H1 (cell line): Measurements from ENCODE around the gene PALM. TPM values are rescaled to one million over a fixed set of nuclear protein-coding genes. Genes with fewer than 3 reads are reported as not detected.
"Not testable (repeated sequence)": the region's sequence is repeated elsewhere in the genome, so short reads cannot be mapped to it uniquely, and the experiment has no call there.

Source experiments
- CTCF ChIA-PET: fragments of 300-600 bp; sonication (Branson Sonifier 250); formaldehyde crosslinking; loops from one replicate; lab custom pipeline; 2021; ENCODE audit not compliant: partially characterized antibody; lab: Charles Lee
- POLR2A ChIA-PET: fragments of 300-600 bp; sonication (Branson Sonifier 250); formaldehyde crosslinking; loops from one replicate; lab custom pipeline; 2021; ENCODE audit warnings: inconsistent platforms; ENCODE audit not compliant: partially characterized antibody; lab: Charles Lee
- DNase-seq, 2 experiments: peaks; one replicate each; pipeline versions ENCODE4 v3.0.0 to v3.0.0-alpha.2; 2010 to 2022; ENCODE audit warnings: low spot score in 2 of 2, low read depth in 1 of 2, mixed read lengths in 1 of 2
- FAIRE-seq: peaks from 2 replicates; lab custom pipeline; 2011; peaks lifted over from hg19 to GRCh38; lab: Jason Lieb, UNC
- H2AFZ ChIP-seq: 2 replicates; pipeline ENCODE4 v1.8.1; 2012; ENCODE audit warnings: low read length, inconsistent platforms
- H2AK5ac ChIP-seq: 2 replicates; pipeline ENCODE4 v1.6.1; 2013; ENCODE audit warnings: low read depth, low read length
- H2BK120ac ChIP-seq: replicated peaks from 2 replicates; pipeline ENCODE3; 2013; ENCODE audit warnings: low read depth, low read length, inconsistent platforms
- H2BK12ac ChIP-seq: 2 replicates; pipeline ENCODE4 v1.6.1; 2013; ENCODE audit warnings: low read depth, low read length
- H2BK15ac ChIP-seq: 2 replicates; pipeline ENCODE4 v1.6.1; 2013; ENCODE audit warnings: low read length
- H2BK20ac ChIP-seq: 2 replicates; pipeline ENCODE4 v1.6.1; 2013; ENCODE audit warnings: low read length
- H2BK5ac ChIP-seq: 2 replicates; pipeline ENCODE4 v1.6.1; 2013; ENCODE audit warnings: low read depth, low read length
- H3K14ac ChIP-seq: 2 replicates; pipeline ENCODE4 v1.6.1; 2013; ENCODE audit warnings: inconsistent platforms; ENCODE audit not compliant: insufficient read length
- H3K18ac ChIP-seq: 2 replicates; pipeline ENCODE4 v1.6.1; 2013; ENCODE audit warnings: low read length; ENCODE audit errors: extremely low read depth
- H3K23ac ChIP-seq: 2 replicates; pipeline ENCODE4 v1.6.1; 2013; ENCODE audit warnings: inconsistent platforms; ENCODE audit not compliant: insufficient read length
- H3K23me2 ChIP-seq: 2 replicates; pipeline ENCODE4 v1.6.1; 2013; ENCODE audit warnings: low read depth, low read length
- H3K27ac ChIP-seq: 2 replicates; pipeline ENCODE4 v1.6.1; 2011; ENCODE audit warnings: low read depth, low read length, inconsistent platforms
- H3K27me3 ChIP-seq, 4 experiments: replicated peaks in 1 of 4; 1 replicate in 1 of 4; 2 replicates in 3 of 4; pipeline versions ENCODE4 v1.6.1 to v1.8.1; 2011 to 2013; ENCODE audit warnings: low read length in 3 of 4, mild to moderate bottlenecking in 3 of 4, inconsistent platforms in 2 of 4, mixed read lengths in 2 of 4, moderate library complexity in 1 of 4; ENCODE audit not compliant: control insufficient read depth in 3 of 4, insufficient read depth in 3 of 4; ENCODE audit errors: extremely low read depth in 1 of 4
- H3K36me3 ChIP-seq, 4 experiments: 2 replicates each; pipeline versions ENCODE4 v1.6.1 to v1.8.1; 2011 to 2013; ENCODE audit warnings: mild to moderate bottlenecking in 4 of 4, low read length in 3 of 4, moderate library complexity in 2 of 4, control low read depth in 1 of 4, inconsistent platforms in 1 of 4; ENCODE audit not compliant: insufficient read depth in 4 of 4, control insufficient read depth in 2 of 4
- H3K4ac ChIP-seq: replicated peaks from 2 replicates; pipeline ENCODE3; 2013; ENCODE audit warnings: low read length, low read depth, mixed read lengths, inconsistent platforms; ENCODE audit not compliant: insufficient read length
- H3K4me1 ChIP-seq, 4 experiments: replicated peaks in 1 of 4; 1 replicate in 1 of 4; 2 replicates in 3 of 4; pipeline versions ENCODE4 v1.6.1 to v1.8.1; 2011 to 2013; ENCODE audit warnings: low read length in 3 of 4, inconsistent platforms in 2 of 4, mixed read lengths in 1 of 4; ENCODE audit not compliant: insufficient read depth in 4 of 4, control insufficient read depth in 3 of 4
- H3K4me2 ChIP-seq, 2 experiments: 2 replicates each; pipeline versions ENCODE4 v1.6.1 to v1.8.1; 2011 to 2013; ENCODE audit warnings: low read depth in 2 of 2, low read length in 2 of 2, control low read depth in 1 of 2, inconsistent platforms in 1 of 2, mild to moderate bottlenecking in 1 of 2; ENCODE audit not compliant: insufficient read depth in 1 of 2
- H3K4me3 ChIP-seq, 4 experiments: fragments of 200-600, 300-600 bp in 1 of 4; sonication (generic), shearing (Covaris generic), sonication (Bioruptor Twin) in 1 of 4; 2 replicates each; pipeline versions ENCODE4 v1.5.1 to v1.8.1; 2011 to 2016; ENCODE audit warnings: low read length in 4 of 4, low read depth in 3 of 4, control low read depth in 2 of 4, inconsistent platforms in 2 of 4, mild to moderate bottlenecking in 2 of 4, mixed read lengths in 1 of 4, moderate library complexity in 1 of 4; ENCODE audit not compliant: insufficient read depth in 2 of 4; ENCODE audit errors: extremely low read depth in 1 of 4
- H3K56ac ChIP-seq: replicated peaks from 2 replicates; pipeline ENCODE3; 2013; ENCODE audit warnings: low read depth, mild to moderate bottlenecking, mixed read lengths, low read length, inconsistent platforms; ENCODE audit not compliant: insufficient read length
- H3K79me1 ChIP-seq: 2 replicates; pipeline ENCODE4 v1.6.1; 2013; ENCODE audit warnings: low read depth, low read length, control low read depth
- H3K79me2 ChIP-seq, 2 experiments: 2 replicates each; pipeline versions ENCODE4 v1.6.1 to v1.8.1; 2012 to 2013; ENCODE audit warnings: low read length in 2 of 2, mild to moderate bottlenecking in 2 of 2, inconsistent platforms in 1 of 2; ENCODE audit not compliant: insufficient read depth in 2 of 2, control insufficient read depth in 1 of 2
- H3K9ac ChIP-seq, 4 experiments: replicated peaks in 1 of 4; 1 replicate in 1 of 4; 2 replicates in 3 of 4; pipeline versions ENCODE4 v1.6.1 to v1.8.1; 2011 to 2013; ENCODE audit warnings: low read depth in 3 of 4, low read length in 3 of 4, control low read depth in 2 of 4, mild to moderate bottlenecking in 2 of 4, moderate library complexity in 2 of 4, inconsistent platforms in 1 of 4; ENCODE audit errors: extremely low read depth in 1 of 4
- H3K9me3 ChIP-seq, 2 experiments: 2 replicates each; pipeline versions ENCODE4 v1.6.1 to v1.8.1; 2012 to 2013; ENCODE audit warnings: mild to moderate bottlenecking in 2 of 2, moderate library complexity in 2 of 2, control low read depth in 1 of 2, inconsistent platforms in 1 of 2, low read depth in 1 of 2, low read length in 1 of 2, mixed read lengths in 1 of 2; ENCODE audit not compliant: insufficient read depth in 2 of 2
- H4K20me1 ChIP-seq, 2 experiments: replicated peaks in 1 of 2; 2 replicates each; pipeline versions ENCODE3 to v1.8.1; 2011 to 2013; ENCODE audit warnings: inconsistent platforms in 2 of 2, low read length in 2 of 2, mild to moderate bottlenecking in 1 of 2; ENCODE audit not compliant: insufficient read depth in 2 of 2, control insufficient read depth in 1 of 2
- H4K5ac ChIP-seq: 2 replicates; pipeline ENCODE4 v1.6.1; 2013; ENCODE audit warnings: low read length, low read depth, mixed read lengths, inconsistent platforms; ENCODE audit not compliant: insufficient read length
- H4K8ac ChIP-seq: 2 replicates; pipeline ENCODE4 v1.8.0; 2013; ENCODE audit warnings: mild to moderate bottlenecking, moderate library complexity, low read length, inconsistent platforms; ENCODE audit not compliant: insufficient read depth; ENCODE audit errors: extremely low read depth
- H4K91ac ChIP-seq: replicated peaks from 2 replicates; pipeline ENCODE3; 2013; ENCODE audit warnings: low read length, mixed read lengths, inconsistent platforms; ENCODE audit not compliant: insufficient read length
- WGBS, 2 experiments: shearing (Covaris generic) in 1 of 2; methylation state at CpG; one replicate each; pipeline versions ENCODE4 v1.1.6 to v1.1.7; 2013 to 2015; ENCODE audit warnings: low lambda C conversion rate in 2 of 2, mixed read lengths in 2 of 2, inconsistent platforms in 1 of 2, low coverage in 1 of 2, missing lambda C conversion rate in 1 of 2; ENCODE audit not compliant: insufficient replicate concordance in 2 of 2, insufficient coverage in 1 of 2, insufficient read length in 1 of 2; ENCODE audit errors: extremely low coverage in 1 of 2, missing lambda C conversion rate in 1 of 2; 5-methylcytosine and 5-hydroxymethylcytosine counted together
- polyA plus RNA-seq, 7 experiments: library from polyadenylated mRNA; depleted of rRNA in 3 of 7; stranded (reverse) in 5 of 7; unstranded in 2 of 7; fragments of >200 nt in 5 of 7; fragments of 200-250 nt in 2 of 7; gene quantifications; 1 replicate in 5 of 7; 2 replicates in 1 of 7; 4 replicates in 1 of 7; pipeline versions ENCODE4 v1.2.1 to v1.2.3, GENCODE V29; 2011 to 2013; ENCODE audit warnings: missing spikeins in 2 of 7, mixed read lengths in 2 of 7
- total RNA-seq: library from RNA; stranded (reverse); fragmentation: NEBNext Ultra II Directional; extraction: Animal tissue kit (Norgen Biotek cat#: 25700); gene quantifications from 2 replicates; pipeline ENCODE4 v1.2.1, GENCODE V29; 2021

Gene PALM
- total and polyA plus RNA-seq, 2 of the 8 experiments (the other 6 are each of a cell fraction or from before 2014, with no cell fraction given), result 5.7 to 16.5 TPM

GRCh38 chr19:668675-669434 lies 39.9 kb upstream of the PALM start:
- H3K27me3 ChIP-seq, H2BK15ac ChIP-seq, H3K79me1 ChIP-seq, H2BK20ac ChIP-seq, H2AFZ ChIP-seq, H3K23ac ChIP-seq, FAIRE-seq, H3K9me3 ChIP-seq, DNase-seq, H3K14ac ChIP-seq, H3K4me3 ChIP-seq, H3K56ac ChIP-seq, H3K9ac ChIP-seq, H2BK120ac ChIP-seq, H3K18ac ChIP-seq, H3K27ac ChIP-seq, H3K4ac ChIP-seq, H3K36me3 ChIP-seq, H4K8ac ChIP-seq, H3K79me2 ChIP-seq, H4K5ac ChIP-seq, H3K4me1 ChIP-seq, H2BK12ac ChIP-seq, H4K20me1 ChIP-seq, H3K4me2 ChIP-seq, H4K91ac ChIP-seq, H2AK5ac ChIP-seq, H2BK5ac ChIP-seq, H3K23me2 ChIP-seq: not testable (repeated sequence)
- POLR2A ChIA-PET, result interaction anchor here (0.6 to 1.6 kb wide), 4 partner anchors 10 to 133 kb away, joined by 3 to 5 read pairs (median 3); no protein-coding TSS in a partner anchor
- CTCF ChIA-PET, result interaction anchor here (0.6 to 2.8 kb wide), 10 partner anchors 8 to 158 kb away, joined by 3 to 16 read pairs (median 4); no protein-coding TSS in a partner anchor
- WGBS, 2 experiments, result 79% methylated on average over 12 of the region's 12 CpGs; no CpG with 5 or more reads in 1 of the 2 experiments
